ENCODE results near the gene SMDT1. TPM values are rescaled to one million over a fixed set of nuclear protein-coding genes. Genes with fewer than 3 reads are reported as not detected.
A peak's percentile ranks its signal among the peaks of the same experiment; 100 is the strongest.

SMDT1 gene
- total and polyA plus RNA-seq, 9 of the 15 experiments (the other 6 are each of a cell fraction or from before 2014, with no cell fraction given) = 7.9 to 65.2 (median 14.3) TPM

DNA sequence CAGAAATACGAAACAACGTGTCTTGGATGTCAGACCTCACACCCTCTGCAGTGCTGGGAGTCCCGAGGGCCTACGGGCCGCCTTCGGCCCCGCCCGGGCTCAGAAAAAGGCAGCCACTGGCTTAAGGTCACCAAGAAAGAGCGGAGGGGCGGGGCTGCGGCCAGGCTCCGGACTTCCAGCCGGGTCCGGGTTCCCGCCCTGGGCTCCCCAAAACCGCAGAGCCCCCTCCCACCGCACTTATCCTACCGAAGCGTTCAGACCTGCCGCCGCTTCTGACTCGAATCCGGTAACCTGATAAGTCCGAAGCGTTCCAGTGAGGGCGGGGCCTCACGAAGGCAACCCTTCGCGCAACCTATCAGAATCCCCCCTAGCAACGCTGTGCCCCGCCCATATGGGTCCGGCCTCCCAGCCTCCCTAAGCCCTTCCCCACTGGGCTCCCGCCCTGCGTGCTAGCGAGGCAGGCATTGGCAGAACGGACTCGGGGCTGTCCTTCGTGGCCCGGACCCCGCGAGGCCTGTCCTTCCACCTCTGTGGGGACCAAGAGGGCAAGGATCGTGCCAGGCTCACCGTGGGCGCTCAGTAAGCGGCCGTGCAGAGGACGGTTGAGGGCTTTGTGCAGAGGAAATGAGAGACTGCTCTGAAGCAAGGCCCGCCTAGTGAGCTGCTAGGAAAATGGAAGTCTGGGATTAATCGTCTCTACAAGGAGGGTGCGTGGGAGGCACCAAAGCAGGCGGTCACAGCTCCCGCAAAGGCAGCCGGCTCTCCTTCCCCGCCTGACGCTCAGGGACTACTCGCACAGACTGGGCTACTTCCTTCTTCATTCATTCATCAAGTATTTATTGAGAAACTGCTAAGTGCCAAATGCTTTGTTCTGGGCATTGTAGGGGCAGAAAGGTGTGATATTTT lies 8.7 kb upstream of the SMDT1 start, which contains the start of gene NAGA:
Gene NAGA (minus strand): TSS at position 296 of the 906 bp plus-strand sequence. CDS start 515 bp downstream, outside the sequence.
- Histone ChIP-seq H3K79me2 (ENCODE audit: control insufficient read depth, insufficient read depth, low read length) (peaks cover 21% of the 10 kb centered on the region), H3K4me2 (ENCODE audit: insufficient read depth, low read length) (peak within 1 kb of the TSS; percentile 97), H4K20me1 (replicated peaks; ENCODE audit: control insufficient read depth, insufficient read depth, low read length) (no peaks in the 10 kb centered on the region), H3K27ac (ENCODE audit: extremely low read depth, low read depth, low read length) (peak within 1 kb of the TSS; percentile 84), H3K9ac (ENCODE audit: insufficient read depth in 1 of 2, low read depth in 2 of 2, low read length in 2 of 2) (peak within 1 kb of the TSS; percentile 81 to 94), H3K27me3 (ENCODE audit: control insufficient read depth in 2 of 2, insufficient read depth in 2 of 2, low read length in 2 of 2) (no peaks in the 10 kb centered on the region), H2AFZ (ENCODE audit: low read depth, low read length) (peak within 1 kb of the TSS; percentile 91), H3K4me3 (peak within 1 kb of the TSS; percentile 54), H3K4me1 (replicated peaks in 1 of 2; ENCODE audit: control insufficient read depth in 2 of 2, insufficient read depth in 2 of 2, low read length in 2 of 2) (peaks cover 19 to 42% of the 10 kb centered on the region in 2 experiments; a peak in 4 of 5 replicates), H3K9me3 (replicated peaks; ENCODE audit: control insufficient read depth, insufficient read depth, low read depth, low read length) (no peaks in the 10 kb centered on the region), H3K9me1 (ENCODE audit: control insufficient read depth, insufficient read depth, low read length) (peaks cover 2% of the 10 kb centered on the region), H3K36me3 (ENCODE audit: control insufficient read depth, insufficient read depth, low read length) (peaks cover 23% of the 10 kb centered on the region; the same call in 1 of the 3 replicates)
- in situ Hi-C loops (cut with MboI) = no loop called here
- WGBS (ENCODE audit: insufficient coverage, low coverage, missing lambda C conversion rate) = 1% methylated on average over 43 of the region's 56 CpGs
- POLR2A ChIA-PET = interaction anchor here (0.7 to 1.6 kb wide), 4 partner anchors 8 to 20 kb away, joined by 3 to 7 read pairs (median 5); partner anchors contain the start of genes NDUFA6 and SMDT1
- TSS peak; percentile 92 for BruUV-seq (replicated peaks)
- intact Hi-C loops (cut with micrococcal nuclease) = loop anchor here (10.0 kb wide), 1 partner anchor 106 kb away; the partner anchor contains the start of gene SEPTIN3
- DNase-seq (ENCODE audit: extremely low read depth in 1 of 4, low spot score in 3 of 4) (peak; percentile 88 to 98 (median 91)), FAIRE-seq (peak; percentile 97), ATAC-seq (peak; percentile 97)
- CTCF ChIA-PET (ENCODE audit: low intra/inter-chr PET ratio) = no interaction called here
- TF ChIP-seq, protein P1, sequence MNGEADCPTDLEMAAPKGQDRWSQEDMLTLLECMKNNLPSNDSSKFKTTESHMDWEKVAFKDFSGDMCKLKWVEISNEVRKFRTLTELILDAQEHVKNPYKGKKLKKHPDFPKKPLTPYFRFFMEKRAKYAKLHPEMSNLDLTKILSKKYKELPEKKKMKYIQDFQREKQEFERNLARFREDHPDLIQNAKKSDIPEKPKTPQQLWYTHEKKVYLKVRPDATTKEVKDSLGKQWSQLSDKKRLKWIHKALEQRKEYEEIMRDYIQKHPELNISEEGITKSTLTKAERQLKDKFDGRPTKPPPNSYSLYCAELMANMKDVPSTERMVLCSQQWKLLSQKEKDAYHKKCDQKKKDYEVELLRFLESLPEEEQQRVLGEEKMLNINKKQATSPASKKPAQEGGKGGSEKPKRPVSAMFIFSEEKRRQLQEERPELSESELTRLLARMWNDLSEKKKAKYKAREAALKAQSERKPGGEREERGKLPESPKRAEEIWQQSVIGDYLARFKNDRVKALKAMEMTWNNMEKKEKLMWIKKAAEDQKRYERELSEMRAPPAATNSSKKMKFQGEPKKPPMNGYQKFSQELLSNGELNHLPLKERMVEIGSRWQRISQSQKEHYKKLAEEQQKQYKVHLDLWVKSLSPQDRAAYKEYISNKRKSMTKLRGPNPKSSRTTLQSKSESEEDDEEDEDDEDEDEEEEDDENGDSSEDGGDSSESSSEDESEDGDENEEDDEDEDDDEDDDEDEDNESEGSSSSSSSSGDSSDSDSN (IDR thresholded peaks at IDR 0.05; ENCODE audit: borderline replicate concordance in 1 of 2, low read depth in 2 of 2, low read length in 2 of 2) = peak in 1 of 2 experiments; percentile 21; a peak in 1 of 4 replicates
- 0 out of 4 replicates have a peak, but pooled peaks of 1 of the 2 experiments have one; percentile 4 for TF ChIP-seq RCOR1 (IDR thresholded peaks at IDR 0.05; ENCODE audit: borderline replicate concordance in 1 of 2, low read depth in 2 of 2, low read length in 2 of 2)
- TF ChIP-seq E2F6 (IDR thresholded peaks at IDR 0.05; ENCODE audit: borderline replicate concordance in 1 of 2, extremely low read depth in 1 of 2, insufficient read depth in 1 of 2, insufficient read length in 1 of 2, low read depth in 1 of 2, low read length in 1 of 2, poor library complexity in 1 of 2, severe bottlenecking in 1 of 2) = peak; percentile 70 to 76
- peak; percentile 83 for TF ChIP-seq ZNF24 (IDR thresholded peaks at IDR 0.05)
- 0 out of 2 replicates have a peak, but pooled peaks have one; percentile 47 for TF ChIP-seq NR2C2 (CRISPR knock-in tag; IDR thresholded peaks at IDR 0.05)
- no peak; the same call in 1 of the 2 replicates for TF ChIP-seq NR2C2 (tag; IDR thresholded peaks at IDR 0.05)
- TF ChIP-seq ZNF584 (CRISPR knock-in tag; IDR thresholded peaks at IDR 0.05; ENCODE audit: low read depth) = no peak
- TF ChIP-seq EP300 (IDR thresholded peaks at IDR 0.05; ENCODE audit: low read length) = peak; percentile 5; the same call in 1 of the 2 replicates
- TF ChIP-seq BCOR (IDR thresholded peaks at IDR 0.05) = peak; percentile 46; the same call in 1 of the 2 replicates
- TF ChIP-seq, protein P2, sequence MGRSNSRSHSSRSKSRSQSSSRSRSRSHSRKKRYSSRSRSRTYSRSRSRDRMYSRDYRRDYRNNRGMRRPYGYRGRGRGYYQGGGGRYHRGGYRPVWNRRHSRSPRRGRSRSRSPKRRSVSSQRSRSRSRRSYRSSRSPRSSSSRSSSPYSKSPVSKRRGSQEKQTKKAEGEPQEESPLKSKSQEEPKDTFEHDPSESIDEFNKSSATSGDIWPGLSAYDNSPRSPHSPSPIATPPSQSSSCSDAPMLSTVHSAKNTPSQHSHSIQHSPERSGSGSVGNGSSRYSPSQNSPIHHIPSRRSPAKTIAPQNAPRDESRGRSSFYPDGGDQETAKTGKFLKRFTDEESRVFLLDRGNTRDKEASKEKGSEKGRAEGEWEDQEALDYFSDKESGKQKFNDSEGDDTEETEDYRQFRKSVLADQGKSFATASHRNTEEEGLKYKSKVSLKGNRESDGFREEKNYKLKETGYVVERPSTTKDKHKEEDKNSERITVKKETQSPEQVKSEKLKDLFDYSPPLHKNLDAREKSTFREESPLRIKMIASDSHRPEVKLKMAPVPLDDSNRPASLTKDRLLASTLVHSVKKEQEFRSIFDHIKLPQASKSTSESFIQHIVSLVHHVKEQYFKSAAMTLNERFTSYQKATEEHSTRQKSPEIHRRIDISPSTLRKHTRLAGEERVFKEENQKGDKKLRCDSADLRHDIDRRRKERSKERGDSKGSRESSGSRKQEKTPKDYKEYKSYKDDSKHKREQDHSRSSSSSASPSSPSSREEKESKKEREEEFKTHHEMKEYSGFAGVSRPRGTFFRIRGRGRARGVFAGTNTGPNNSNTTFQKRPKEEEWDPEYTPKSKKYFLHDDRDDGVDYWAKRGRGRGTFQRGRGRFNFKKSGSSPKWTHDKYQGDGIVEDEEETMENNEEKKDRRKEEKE (IDR thresholded peaks at IDR 0.05; ENCODE audit: borderline replicate concordance in 1 of 2, control insufficient read depth in 1 of 2, low read depth in 2 of 2, low read length in 1 of 2) = no peak
- TF ChIP-seq ETV1 (tag; conservative IDR thresholded peaks at IDR 0.05; ENCODE audit: low read depth) = peak; percentile 22; the same call in 1 of the 2 replicates
- TF ChIP-seq RUNX1 (IDR thresholded peaks at IDR 0.05; ENCODE audit: low read depth) = 0 out of 2 replicates have a peak, but pooled peaks have one; percentile 27

Measured in K562 (cell line).